HG03442 (cell line): ENCODE results near the gene TMEM176B.

Source experiments
- ATAC-seq: cut with Tn5 transposase; IDR thresholded peaks from one replicate; pipeline ENCODE4 v1.9.1; 2021; ENCODE audit warnings: mild to moderate bottlenecking, moderate library complexity; ENCODE audit not compliant: unreplicated experiment

The TMEM176B gene

DNA sequence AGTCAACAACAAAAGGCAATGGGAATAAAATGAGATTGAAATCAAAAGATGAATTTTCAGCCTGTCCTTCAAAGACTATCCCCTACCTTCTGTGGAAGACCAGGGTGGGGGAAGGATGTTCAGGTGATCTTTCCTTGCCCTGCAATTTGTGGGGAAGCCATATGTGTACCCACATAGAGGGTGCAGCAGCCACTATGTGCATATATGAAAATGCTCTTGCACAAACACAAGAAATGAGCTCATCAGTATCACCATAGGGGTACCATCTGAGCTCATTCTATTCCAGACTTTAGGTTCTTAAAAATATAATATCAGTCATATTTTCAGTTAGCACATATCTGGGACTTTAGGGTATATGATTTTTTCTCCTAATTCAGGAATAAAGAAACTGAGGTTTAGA is 45.2 kb downstream of the TMEM176B start:
- ATAC-seq: no peak

DNA sequence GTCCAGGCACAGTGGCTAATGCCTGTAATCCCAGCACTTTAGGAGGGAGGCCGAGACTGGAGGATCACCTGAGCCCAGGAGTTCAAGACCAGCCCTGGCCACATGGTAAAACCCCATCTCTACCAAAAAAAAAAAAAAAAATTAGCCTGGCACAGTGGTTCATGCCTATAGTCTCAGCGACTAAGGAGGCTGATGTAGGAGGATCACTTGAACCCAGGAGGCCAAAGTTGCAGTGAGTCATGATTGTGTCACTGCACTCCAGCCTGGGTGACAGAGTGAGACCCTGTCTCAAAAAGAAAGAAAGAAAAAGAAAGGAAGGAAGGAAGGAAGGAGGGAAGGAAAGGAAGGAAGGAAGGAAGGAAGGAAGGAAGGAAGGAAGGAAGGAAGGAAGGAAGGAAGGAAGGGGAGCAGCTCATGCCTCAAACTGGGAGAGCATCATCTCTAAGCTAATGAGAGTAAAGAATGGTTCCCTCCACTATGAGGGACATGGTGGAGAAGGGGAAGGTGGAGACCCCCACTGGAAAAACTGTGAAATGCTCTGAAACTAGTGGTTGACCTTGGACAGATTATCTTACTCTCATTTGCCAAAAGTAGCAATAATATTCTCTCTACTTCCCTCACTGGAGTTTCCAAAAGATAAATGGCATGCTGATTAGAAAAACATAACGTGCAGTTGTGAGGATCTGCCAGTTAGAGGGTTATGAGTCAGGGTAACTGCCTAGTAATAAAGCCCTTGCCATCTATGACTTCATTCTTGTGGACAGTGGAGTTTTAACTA is 46.1 kb downstream of the TMEM176B start:
- ATAC-seq: no peak

DNA sequence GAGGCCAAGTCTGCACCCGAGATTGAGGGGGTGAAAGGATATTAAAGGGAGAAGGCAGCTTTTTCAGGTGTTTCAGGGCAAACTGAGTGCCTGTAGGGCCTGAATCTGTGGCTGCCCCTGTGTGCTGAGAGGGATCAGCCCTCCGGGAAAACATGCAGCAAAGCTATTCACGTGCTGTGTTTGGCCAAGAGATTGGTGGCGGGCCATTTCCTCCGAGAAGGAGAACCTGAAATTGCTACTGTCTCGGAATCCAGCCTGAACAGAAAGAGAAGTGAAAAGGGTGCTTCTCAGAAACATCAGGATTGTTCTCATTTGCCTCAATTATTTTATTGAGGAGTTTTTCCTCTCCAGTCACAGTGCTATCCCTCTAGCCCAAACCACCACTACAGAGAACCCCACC is 46.9 kb downstream of the TMEM176B start:
- ATAC-seq: no peak

DNA sequence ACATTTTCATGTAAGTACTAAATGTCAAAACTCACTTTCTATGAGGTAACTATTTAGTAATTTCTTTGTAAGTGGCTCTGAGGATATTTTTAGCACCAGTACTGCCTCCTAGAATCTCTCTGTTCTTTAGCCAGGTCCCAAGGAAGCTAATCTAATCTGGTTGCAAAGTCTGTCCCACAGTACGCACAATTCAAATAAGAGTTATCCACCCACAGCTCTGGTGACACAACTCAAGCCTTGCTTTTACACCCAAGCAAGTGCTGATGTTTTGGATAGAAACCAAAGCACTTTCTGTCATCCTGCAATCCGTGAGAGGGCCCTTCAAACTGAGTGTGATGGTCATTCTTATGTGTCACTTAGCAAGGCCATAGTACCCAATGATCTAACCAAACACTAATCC is 48.5 kb downstream of the TMEM176B start:
- ATAC-seq: no peak

GRCh38 chr7:150748376-150748775 is 51.8 kb downstream of the TMEM176B start:
- ATAC-seq: no peak

DNA sequence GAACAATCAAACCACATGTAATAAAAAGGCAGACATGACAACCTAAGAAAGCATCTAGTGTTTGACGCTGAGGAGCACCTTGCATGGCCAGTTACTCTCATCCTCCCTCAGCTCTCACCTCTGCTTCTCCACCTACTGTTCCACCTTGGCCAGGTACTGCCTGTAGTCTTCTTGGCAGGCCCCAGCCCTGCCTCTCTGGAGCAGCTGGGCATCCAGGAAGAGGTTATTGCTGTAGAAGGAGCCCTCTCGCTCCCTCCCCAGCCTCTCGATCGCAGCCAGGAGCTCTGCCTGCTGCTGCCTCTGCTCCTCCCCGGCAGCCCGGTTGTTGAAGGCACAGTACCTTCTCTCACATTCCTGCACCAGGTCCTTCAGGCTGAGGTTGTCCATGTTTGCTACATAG is 53.2 kb downstream of the TMEM176B start:
- ATAC-seq: no peak

DNA sequence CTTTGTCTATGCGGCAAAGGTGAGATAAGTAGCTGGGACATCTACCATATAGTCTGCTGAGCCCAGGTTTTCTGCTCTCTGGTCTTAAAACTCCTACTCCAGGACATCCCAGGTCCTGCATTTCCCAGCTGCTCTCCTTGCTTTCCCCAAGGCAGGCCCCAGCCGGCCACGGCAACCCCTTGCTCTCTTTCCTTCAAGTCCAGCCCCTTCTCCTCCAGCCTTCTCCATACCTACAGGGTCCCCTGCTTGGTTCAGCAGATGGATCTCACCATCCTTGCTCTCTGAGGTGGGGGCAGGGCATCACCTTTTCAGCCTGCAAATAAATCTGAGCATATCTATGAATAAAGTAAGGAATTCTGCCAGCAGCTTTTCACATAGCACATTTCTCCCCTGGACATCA is 54.3 kb downstream of the TMEM176B start:
- ATAC-seq: no peak

- no peak for ATAC-seq
These were observed 55.1 kb downstream of the TMEM176B start for GRCh38 chr7:150745086-150745485.

DNA sequence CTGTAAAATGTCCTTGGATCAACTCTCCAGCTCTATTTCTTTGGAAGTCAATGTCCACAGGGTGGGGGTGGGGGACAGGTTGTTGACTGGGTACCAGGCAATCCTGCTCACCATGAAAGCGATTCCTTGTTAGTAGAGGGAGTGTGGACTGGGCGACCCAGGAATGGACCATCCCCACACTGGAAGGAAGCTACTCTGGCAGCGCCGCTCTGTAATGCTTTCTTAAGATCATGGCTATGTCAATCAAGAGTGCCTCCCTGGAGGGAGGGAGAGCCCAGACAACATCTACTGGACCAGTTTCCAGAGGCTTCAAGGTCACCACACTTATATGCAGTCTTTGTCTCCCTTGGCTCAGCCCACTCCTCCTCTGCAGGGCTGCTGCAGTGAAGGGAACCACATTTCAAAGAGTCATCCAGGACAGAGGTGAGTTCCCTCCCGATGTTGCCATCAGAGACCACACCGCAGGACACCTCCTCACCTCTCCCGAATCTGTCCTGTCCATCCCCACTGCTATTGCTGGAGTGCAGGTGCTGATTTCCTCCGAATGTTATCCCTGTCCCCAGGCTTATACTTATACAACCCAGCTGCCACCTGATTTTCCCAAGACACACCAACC is 56.0 kb downstream of the TMEM176B start:
- no peak for ATAC-seq

DNA sequence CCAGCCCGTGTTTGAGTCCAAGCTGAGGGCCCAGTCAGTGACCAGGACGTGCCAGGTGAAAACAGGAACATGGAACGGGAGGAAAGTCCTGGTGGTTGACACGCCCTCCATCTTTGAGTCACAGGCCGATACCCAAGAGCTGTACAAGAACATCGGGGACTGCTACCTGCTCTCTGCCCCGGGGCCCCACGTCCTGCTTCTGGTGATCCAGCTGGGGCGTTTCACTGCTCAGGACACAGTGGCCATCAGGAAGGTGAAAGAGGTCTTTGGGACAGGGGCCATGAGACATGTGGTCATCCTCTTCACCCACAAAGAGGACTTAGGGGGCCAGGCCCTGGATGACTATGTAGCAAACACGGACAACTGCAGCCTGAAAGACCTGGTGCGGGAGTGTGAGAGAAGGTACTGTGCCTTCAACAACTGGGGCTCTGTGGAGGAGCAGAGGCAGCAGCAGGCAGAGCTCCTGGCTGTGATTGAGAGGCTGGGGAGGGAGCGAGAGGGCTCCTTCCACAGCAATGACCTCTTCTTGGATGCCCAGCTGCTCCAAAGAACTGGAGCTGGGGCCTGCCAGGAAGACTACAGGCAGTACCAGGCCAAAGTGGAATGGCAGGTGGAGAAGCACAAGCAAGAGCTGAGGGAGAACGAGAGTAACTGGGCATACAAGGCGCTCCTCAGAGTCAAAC is 57.7 kb downstream of the TMEM176B start:
- ATAC-seq: no peak
